ENCODE results near the gene SYT12. TPM values are rescaled to one million over a fixed set of nuclear protein-coding genes. Genes with fewer than 3 reads are reported as not detected.

SYT12 gene
- polyA plus RNA-seq, 1 donor = 0.06 TPM

DNA sequence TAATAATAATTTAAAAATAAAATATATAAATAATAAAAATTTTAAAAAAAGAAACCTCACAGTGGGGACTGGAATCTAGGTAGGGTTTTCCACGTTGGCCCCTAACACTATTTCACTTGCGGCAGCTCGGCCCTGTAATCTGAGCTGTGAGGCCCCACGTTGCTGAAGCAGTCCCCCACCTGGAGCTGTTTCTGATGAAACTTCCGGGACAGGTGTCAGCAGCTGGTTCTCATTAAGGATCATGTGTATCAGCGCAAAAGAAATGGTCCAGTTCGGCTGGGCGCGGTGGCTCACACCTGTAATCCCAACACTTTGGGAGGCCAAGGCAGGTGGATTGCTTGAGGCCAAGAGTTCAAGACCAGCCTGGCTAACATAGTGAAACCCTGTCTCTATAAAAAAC, 51.0 kb downstream of the SYT12 start:
- H3K9me3 ChIP-seq (ENCODE audit: control insufficient read depth, low read depth, low read length) = no peaks in the 10 kb centered on the region

DNA sequence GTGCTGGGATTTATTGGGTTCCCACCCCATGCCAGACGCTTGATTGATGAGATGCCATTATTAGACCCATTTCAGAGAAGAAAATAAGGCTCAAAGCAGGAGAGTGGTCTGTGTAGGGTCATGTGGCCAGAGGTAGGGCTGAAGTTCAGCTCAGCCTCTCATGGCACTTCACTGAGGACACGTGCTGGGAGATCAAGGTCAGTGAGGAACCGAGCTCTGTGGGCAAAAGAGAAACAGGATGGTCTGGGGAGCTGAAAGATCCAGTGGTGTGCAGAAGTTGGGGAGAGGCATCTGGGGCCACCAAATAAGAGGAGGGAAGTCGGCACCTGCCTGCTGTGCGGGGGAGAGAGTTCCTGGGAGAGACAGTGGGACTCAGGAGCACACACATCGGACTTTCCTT, 53.3 kb downstream of the SYT12 start:
- Histone ChIP-seq H3K36me3 (ENCODE audit: control insufficient read depth, insufficient read depth, low read length) (peaks cover 4% of the 10 kb centered on the region), H3K4me1 (ENCODE audit: control insufficient read depth, insufficient read depth, low read length) (peaks cover 27% of the 10 kb centered on the region), H3K4me3 (ENCODE audit: low read length) (no peak overlapping the region), H3K9me3 (ENCODE audit: control insufficient read depth, low read depth, low read length) (no peaks in the 10 kb centered on the region), H3K27ac (ENCODE audit: low read length) (no peak overlapping the region), H3K27me3 (ENCODE audit: control insufficient read depth, insufficient read depth, low read length) (no peaks in the 10 kb centered on the region)
- WGBS (ENCODE audit: insufficient coverage, low lambda C conversion rate) = no CpG with 5 or more reads among the region's 6 CpGs
- DNase-seq = peak in 1 of 2 donors; percentile 29

More for the DNA sequence above, 51.0 kb downstream of the SYT12 start:
- H3K27me3 ChIP-seq (ENCODE audit: control insufficient read depth, insufficient read depth, low read length) = no peaks in the 10 kb centered on the region
- no peak overlapping the region for H3K4me3 ChIP-seq (ENCODE audit: low read length)
- H3K27ac ChIP-seq (ENCODE audit: low read length) = no peak overlapping the region
- peaks cover 26% of the 10 kb centered on the region for H3K4me1 ChIP-seq (ENCODE audit: control insufficient read depth, insufficient read depth, low read length)
- H3K36me3 ChIP-seq (ENCODE audit: control insufficient read depth, insufficient read depth, low read length) = peaks cover 4% of the 10 kb centered on the region
- DNase-seq = no peak
- no CpG with 5 or more reads among the region's 9 CpGs for WGBS (ENCODE audit: insufficient coverage, low lambda C conversion rate)

- Histone ChIP-seq H3K9me3 (ENCODE audit: control insufficient read depth, low read depth, low read length) (no peaks in the 10 kb centered on the region), H3K4me1 (ENCODE audit: control insufficient read depth, insufficient read depth, low read length) (peaks cover 35% of the 10 kb centered on the region), H3K4me3 (ENCODE audit: low read length) (no peak overlapping the region), H3K27ac (ENCODE audit: low read length) (peak overlapping the region; percentile 68), H3K27me3 (ENCODE audit: control insufficient read depth, insufficient read depth, low read length) (no peaks in the 10 kb centered on the region), H3K36me3 (ENCODE audit: control insufficient read depth, insufficient read depth, low read length) (no peaks in the 10 kb centered on the region)
- WGBS (ENCODE audit: insufficient coverage, low lambda C conversion rate) = 60% methylated on average over 2 of the region's 6 CpGs
- no peak for DNase-seq
These were observed 56.3 kb downstream of the SYT12 start for GRCh38 chr11:67079065-67079705.

GRCh38 chr11:67082071-67082791, 59.3 kb downstream of the SYT12 start:
- no peak for DNase-seq
- Histone ChIP-seq H3K27me3 (ENCODE audit: control insufficient read depth, insufficient read depth, low read length) (no peaks in the 10 kb centered on the region), H3K36me3 (ENCODE audit: control insufficient read depth, insufficient read depth, low read length) (no peaks in the 10 kb centered on the region), H3K27ac (ENCODE audit: low read length) (no peak overlapping the region), H3K4me1 (ENCODE audit: control insufficient read depth, insufficient read depth, low read length) (peaks cover 25% of the 10 kb centered on the region), H3K9me3 (ENCODE audit: control insufficient read depth, low read depth, low read length) (no peaks in the 10 kb centered on the region), H3K4me3 (ENCODE audit: low read length) (no peak overlapping the region)
- 43% methylated on average over 2 of the region's 20 CpGs for WGBS (ENCODE audit: insufficient coverage, low lambda C conversion rate)

DNA sequence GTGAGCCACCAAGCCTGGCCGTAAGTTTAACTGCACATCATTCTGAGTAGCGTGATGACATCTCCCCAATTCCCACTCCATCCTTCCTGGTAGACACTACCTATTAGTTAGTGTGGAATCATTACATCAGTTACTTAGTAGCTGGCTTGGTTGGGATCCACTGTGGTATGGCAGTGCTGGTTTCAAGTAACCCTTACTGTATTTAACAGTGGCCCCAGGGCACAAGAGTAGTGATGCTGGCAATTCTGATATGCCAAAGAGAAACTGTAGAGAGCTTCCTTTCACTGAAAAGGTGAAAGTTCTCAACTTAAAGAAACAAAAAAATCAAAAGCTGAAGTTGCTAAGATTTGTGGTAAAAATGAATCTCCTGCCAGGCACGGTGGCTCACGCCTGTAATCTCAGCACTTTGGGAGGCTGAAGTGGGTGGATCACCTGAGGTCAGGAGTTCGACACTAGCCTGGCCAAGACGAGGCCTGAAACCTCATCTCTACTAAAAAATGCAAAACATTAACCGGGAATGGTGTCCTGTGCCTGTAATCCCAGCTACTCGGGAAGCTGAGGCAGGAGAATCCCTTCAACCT, 60.9 kb downstream of the SYT12 start:
- DNase-seq = no peak
- no CpG with 5 or more reads among the region's 8 CpGs for WGBS (ENCODE audit: insufficient coverage, low lambda C conversion rate)
- peaks cover 9% of the 10 kb centered on the region for H3K4me1 ChIP-seq (ENCODE audit: control insufficient read depth, insufficient read depth, low read length)
- H3K4me3 ChIP-seq (ENCODE audit: low read length) = no peak overlapping the region
- H3K9me3 ChIP-seq (ENCODE audit: control insufficient read depth, low read depth, low read length) = no peaks in the 10 kb centered on the region
- H3K36me3 ChIP-seq (ENCODE audit: control insufficient read depth, insufficient read depth, low read length) = no peaks in the 10 kb centered on the region
- no peaks in the 10 kb centered on the region for H3K27me3 ChIP-seq (ENCODE audit: control insufficient read depth, insufficient read depth, low read length)
- H3K27ac ChIP-seq (ENCODE audit: low read length) = no peak overlapping the region

DNA sequence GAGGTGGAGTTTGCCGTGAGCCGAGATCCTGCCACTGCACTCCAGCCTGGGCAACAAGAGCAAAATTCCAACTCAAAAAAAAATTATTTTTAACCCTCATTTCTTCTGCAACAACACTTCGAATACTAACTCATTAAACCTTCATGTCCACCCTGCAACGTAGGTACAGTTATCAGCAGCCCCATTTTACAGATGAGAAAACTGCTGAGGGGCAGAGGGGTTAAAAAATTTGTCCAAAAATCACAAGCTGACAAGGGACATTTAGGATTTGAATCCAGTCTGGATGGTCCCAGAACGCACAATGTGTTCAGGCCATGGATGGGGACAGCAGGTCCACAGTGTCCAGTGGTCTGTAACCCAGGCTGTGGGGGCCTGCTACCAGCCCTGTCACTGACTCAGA, 62.7 kb downstream of the SYT12 start:
- 100% methylated on average over 1 of the region's 5 CpGs for WGBS (ENCODE audit: insufficient coverage, low lambda C conversion rate)
- Histone ChIP-seq H3K4me3 (ENCODE audit: low read length) (no peak overlapping the region), H3K27me3 (ENCODE audit: control insufficient read depth, insufficient read depth, low read length) (no peaks in the 10 kb centered on the region), H3K9me3 (ENCODE audit: control insufficient read depth, low read depth, low read length) (no peaks in the 10 kb centered on the region), H3K4me1 (ENCODE audit: control insufficient read depth, insufficient read depth, low read length) (peaks cover 7% of the 10 kb centered on the region), H3K27ac (ENCODE audit: low read length) (no peak overlapping the region), H3K36me3 (ENCODE audit: control insufficient read depth, insufficient read depth, low read length) (no peaks in the 10 kb centered on the region)
- no peak for DNase-seq

DNA sequence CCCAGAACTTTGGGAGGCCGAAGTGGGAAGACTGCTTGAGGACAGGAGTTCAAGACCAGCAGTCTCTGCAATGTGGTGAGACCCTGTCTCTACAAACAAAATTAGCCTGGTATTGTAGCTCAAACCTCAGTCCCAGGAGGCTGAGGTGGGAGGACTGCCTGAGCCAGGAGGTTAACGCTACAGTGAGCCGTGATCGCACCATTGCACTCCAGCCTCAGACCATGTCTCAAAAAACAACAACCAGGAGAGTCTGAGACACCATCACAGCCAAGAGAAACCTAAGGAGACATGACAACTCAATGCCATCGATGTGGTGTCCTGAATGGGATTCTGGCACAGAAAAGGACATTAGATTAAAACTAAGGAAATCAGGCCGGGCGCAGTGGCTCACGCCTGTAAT, 67.8 kb downstream of the SYT12 start:
- no peak for DNase-seq
- no peaks in the 10 kb centered on the region for H3K27me3 ChIP-seq (ENCODE audit: control insufficient read depth, insufficient read depth, low read length)
- no peak overlapping the region for H3K4me3 ChIP-seq (ENCODE audit: low read length)
- WGBS (ENCODE audit: insufficient coverage, low lambda C conversion rate) = no CpG with 5 or more reads among the region's 8 CpGs
- no peaks in the 10 kb centered on the region for H3K36me3 ChIP-seq (ENCODE audit: control insufficient read depth, insufficient read depth, low read length)
- no peaks in the 10 kb centered on the region for H3K4me1 ChIP-seq (ENCODE audit: control insufficient read depth, insufficient read depth, low read length)
- H3K9me3 ChIP-seq (ENCODE audit: control insufficient read depth, low read depth, low read length) = no peaks in the 10 kb centered on the region
- no peak overlapping the region for H3K27ac ChIP-seq (ENCODE audit: low read length)

DNA sequence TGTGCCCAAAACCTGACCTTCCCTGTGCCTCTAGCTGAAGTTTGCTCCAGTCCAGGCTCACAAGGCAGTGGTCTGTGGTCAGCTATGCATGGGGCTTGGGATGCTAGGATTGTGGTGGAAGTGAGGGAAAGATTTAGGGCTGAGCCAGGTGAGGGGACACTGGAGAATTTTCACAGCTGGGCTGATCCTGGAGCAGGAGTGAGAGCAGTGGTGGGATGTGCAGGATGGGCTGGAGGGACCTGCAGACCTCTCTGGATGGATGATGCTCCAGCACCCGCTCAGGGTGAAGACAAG, 72.2 kb downstream of the SYT12 start:
- DNase-seq = no peak
- Histone ChIP-seq H3K4me3 (ENCODE audit: low read length) (no peak overlapping the region), H3K4me1 (ENCODE audit: control insufficient read depth, insufficient read depth, low read length) (no peaks in the 10 kb centered on the region), H3K27ac (ENCODE audit: low read length) (no peak overlapping the region), H3K36me3 (ENCODE audit: control insufficient read depth, insufficient read depth, low read length) (no peaks in the 10 kb centered on the region), H3K27me3 (ENCODE audit: control insufficient read depth, insufficient read depth, low read length) (no peaks in the 10 kb centered on the region), H3K9me3 (ENCODE audit: control insufficient read depth, low read depth, low read length) (no peaks in the 10 kb centered on the region)
- WGBS (ENCODE audit: insufficient coverage, low lambda C conversion rate) = no CpG with 5 or more reads among the region's 1 CpG

GRCh38 chr11:67098799-67099429, 76.0 kb downstream of the SYT12 start:
- Histone ChIP-seq H3K4me1 (ENCODE audit: control insufficient read depth, insufficient read depth, low read length) (no peaks in the 10 kb centered on the region), H3K9me3 (ENCODE audit: control insufficient read depth, low read depth, low read length) (no peaks in the 10 kb centered on the region), H3K27me3 (ENCODE audit: control insufficient read depth, insufficient read depth, low read length) (no peaks in the 10 kb centered on the region), H3K36me3 (ENCODE audit: control insufficient read depth, insufficient read depth, low read length) (no peaks in the 10 kb centered on the region), H3K27ac (ENCODE audit: low read length) (no peak overlapping the region), H3K4me3 (ENCODE audit: low read length) (no peak overlapping the region)
- WGBS (ENCODE audit: insufficient coverage, low lambda C conversion rate) = 94% methylated on average over 2 of the region's 6 CpGs
- DNase-seq = no peak

GRCh38 chr11:67099831-67100324, 76.9 kb downstream of the SYT12 start:
- no peaks in the 10 kb centered on the region for H3K4me1 ChIP-seq (ENCODE audit: control insufficient read depth, insufficient read depth, low read length)
- no peak for DNase-seq
- H3K4me3 ChIP-seq (ENCODE audit: low read length) = no peak overlapping the region
- H3K27me3 ChIP-seq (ENCODE audit: control insufficient read depth, insufficient read depth, low read length) = no peaks in the 10 kb centered on the region
- H3K9me3 ChIP-seq (ENCODE audit: control insufficient read depth, low read depth, low read length) = no peaks in the 10 kb centered on the region
- WGBS (ENCODE audit: insufficient coverage, low lambda C conversion rate) = 100% methylated on average over 2 of the region's 6 CpGs
- no peaks in the 10 kb centered on the region for H3K36me3 ChIP-seq (ENCODE audit: control insufficient read depth, insufficient read depth, low read length)
- H3K27ac ChIP-seq (ENCODE audit: low read length) = no peak overlapping the region

Measured in large intestine (tissue), 3 donors.